ENCODE results near the gene GABPB1.

Gene GABPB1

DNA sequence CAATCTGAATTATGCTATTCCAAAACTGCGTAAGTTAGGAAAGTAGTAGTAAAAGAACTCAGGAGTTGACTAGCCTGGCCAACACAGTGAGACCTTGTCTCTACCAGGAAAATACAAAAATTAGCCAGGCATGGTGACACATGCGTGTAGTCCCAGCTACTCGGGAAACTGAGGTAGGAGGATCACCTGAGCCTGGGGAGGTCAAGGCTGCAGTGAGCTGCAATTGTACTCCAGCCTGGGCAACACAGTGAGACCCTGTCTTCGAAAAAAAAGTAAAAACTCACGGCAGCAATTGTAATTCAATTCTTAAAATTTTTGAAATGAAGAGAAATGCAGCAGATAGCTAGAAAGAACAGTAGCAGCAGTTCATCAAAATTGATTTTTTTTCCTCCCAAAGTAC lies 9.7 kb downstream of the GABPB1 start:
- in situ Hi-C loops (cut with MboI; ENCODE audit: low sequenced_read_pairs) = no loop called here

DNA sequence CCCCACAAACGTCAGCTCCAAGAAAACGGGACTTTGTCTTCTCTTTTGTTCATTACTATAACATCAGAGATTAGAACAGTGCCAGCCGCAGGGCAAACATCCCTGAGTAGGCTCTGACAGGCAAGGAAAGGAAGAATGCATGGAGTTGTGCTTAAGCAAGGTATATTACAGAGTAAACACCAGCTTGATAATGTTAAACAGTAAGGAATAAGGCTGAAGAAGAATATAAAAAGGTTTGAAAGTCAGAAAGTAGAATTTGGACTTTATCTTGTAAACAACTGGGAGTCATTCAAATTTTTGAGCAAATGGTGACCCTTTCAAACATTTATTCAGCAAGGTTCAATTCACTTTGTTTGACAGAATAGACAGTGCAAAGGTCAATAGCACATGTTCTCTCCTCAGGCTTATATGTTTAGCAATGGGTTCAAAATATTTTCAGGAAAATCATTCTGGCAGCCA lies 11.0 kb downstream of the GABPB1 start:
- in situ Hi-C loops (cut with MboI; ENCODE audit: low sequenced_read_pairs) = no loop called here

DNA sequence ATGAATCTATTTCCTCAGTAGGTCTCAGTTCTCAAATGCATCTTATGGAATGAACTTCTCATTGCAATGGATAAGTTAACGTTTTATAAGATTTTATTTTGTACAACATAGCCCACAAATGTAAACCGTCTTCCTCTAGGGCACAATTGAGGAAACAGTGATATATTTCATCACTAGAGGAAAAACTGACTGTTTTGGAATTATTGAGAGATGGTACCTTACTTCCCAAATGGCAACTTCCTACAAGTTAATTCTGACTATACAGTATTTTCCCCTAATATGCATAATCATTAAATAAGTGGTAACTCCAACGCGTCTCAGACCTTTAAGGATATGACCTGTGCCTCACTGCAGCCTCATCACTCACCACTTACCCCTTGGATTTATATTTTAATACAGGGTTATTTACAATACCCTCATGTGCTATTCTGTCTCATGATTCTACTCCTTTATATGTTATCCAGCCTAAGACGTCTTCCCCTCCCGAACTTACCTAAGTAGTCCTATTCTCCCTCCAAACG lies 13.3 kb downstream of the GABPB1 start:
- in situ Hi-C loops (cut with MboI; ENCODE audit: low sequenced_read_pairs) = no loop called here

DNA sequence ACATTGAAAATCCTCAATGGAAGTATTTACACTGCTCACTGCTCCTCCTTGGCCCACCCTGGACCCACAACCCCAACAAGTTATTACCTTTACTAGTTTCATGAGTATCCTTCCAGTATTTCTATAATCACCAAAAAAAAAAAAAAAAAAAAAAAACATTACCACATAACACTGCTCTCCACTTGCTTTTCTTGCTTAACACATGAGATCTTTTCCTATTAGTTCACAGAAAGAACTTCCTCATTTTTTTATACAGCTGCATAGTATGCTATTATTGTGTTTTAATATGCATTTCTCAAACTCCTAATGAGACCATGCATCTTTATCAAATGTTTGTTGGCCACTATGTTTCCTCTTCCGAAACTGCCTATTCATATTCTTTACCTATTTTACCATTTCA lies 14.6 kb downstream of the GABPB1 start:
- in situ Hi-C loops (cut with MboI; ENCODE audit: low sequenced_read_pairs) = no loop called here

DNA sequence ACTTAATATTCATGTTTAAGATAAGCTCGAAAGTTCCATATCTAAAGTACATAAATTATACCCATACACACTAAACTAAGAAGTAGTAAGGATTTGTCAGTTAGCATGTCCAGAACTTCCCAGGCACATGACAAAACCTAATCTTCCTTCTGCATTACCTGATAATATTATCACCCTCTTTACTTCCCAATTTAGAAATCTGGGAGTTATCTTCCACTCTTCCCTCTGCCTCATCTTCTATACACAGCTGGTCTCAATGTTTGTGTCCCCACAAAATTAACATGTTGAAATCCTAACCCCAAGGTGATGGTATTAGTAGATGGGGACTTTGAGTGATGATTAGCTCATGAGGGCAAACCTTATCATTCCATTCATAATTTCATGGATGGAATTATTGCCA lies 15.3 kb downstream of the GABPB1 start:
- in situ Hi-C loops (cut with MboI; ENCODE audit: low sequenced_read_pairs) = no loop called here

DNA sequence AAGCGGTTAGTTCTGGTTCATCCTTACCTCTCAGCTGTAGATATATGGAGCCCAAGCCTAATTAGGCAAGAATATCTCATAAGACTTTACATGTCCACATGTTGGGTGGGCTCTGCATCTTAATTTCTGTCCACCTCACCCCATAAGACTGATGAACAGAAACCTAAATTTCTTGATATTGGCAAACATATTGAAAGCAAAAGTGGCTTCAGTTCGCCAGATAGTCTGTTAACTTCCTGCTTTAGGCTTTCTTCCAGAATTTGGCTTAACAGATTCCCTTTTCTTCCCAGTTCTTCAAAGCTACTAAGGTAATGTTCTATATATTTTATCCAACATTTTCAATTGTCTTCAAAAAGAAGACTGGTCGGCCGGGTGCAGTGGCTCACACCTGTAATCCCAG lies 19.7 kb downstream of the GABPB1 start:
- in situ Hi-C loops (cut with MboI; ENCODE audit: low sequenced_read_pairs) = no loop called here

DNA sequence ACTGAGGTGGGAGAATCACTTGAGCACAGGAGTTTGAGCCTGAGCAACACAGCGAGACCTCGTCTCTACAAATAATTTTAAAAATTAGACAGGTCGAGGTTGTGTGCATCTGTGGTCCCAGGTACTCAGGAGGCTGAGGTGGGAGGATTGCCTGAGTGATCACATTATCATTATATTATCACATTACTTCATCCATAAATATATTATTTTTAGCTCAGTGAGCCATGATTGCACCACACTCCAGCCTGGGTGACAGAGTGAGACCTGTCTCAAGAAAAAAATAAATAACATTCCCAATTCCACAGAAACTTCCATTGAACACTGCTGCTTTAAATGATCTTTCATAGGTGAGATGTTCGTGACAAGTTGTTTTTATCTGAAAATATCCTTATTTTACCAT lies 21.8 kb downstream of the GABPB1 start:
- in situ Hi-C loops (cut with MboI; ENCODE audit: low sequenced_read_pairs) = no loop called here

DNA sequence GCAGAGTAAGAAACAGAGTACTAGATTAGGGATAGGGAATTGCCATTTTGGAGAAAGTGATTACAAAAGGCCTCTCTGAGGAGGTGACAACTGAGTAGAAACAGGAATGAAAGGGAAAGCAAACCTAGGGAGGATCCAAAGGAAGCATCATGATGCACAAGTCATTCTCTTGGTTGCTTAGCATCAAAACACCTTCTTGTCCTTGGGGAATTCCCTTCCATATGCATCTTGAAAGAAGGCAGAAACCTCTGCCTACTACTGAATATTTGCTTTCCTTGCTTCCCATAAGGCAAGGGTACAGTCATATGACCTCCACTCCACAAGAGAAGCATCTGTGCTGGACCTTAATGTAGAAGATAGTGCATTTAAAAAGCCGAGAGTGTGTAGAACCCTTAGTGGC lies 24.1 kb downstream of the GABPB1 start:
- in situ Hi-C loops (cut with MboI; ENCODE audit: low sequenced_read_pairs) = no loop called here

DNA sequence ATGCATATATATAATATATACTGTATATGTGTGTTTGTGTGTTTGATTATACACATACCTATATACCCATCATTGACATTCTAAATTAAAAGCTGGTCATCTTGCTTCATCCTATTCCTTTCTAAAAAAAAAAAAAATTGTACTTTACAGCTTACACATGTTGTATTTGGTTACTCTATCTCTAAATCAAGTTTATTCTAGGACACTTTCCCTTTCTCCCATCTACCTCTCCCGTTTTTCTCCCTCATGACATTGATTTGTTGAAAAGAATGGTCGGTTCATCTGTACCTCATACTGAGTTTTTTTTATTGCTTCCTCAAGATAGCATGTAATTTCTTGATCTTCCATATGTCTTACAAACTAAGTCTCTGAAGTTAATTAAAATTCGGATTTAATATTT lies 26.9 kb downstream of the GABPB1 start:
- in situ Hi-C loops (cut with MboI; ENCODE audit: low sequenced_read_pairs) = no loop called here

DNA sequence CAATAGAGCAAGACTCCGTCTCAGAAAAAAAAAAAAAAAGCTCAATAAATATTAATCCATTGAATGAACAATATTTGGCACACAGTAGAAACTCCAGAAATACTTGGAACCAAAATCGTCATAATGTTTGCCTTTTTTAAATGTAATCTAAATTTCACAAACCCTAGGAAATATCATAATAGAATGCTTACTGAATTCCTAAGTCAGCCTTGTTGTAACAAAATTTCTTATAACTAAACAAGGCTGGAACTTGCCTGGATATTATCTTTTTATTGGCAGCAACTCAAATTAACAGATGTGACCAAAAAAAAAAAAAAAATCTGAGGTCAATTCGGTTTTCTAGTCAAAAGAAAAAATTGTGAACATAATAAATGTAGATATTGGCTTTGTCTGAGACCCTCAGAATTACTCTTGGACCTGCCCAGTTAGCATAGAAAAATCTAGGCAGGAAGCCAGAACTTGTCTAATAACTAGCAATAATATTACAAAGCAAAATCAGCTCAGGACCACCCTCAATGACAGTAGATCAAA lies 33.3 kb downstream of the GABPB1 start:
- in situ Hi-C loops (cut with MboI; ENCODE audit: low sequenced_read_pairs) = no loop called here

DNA sequence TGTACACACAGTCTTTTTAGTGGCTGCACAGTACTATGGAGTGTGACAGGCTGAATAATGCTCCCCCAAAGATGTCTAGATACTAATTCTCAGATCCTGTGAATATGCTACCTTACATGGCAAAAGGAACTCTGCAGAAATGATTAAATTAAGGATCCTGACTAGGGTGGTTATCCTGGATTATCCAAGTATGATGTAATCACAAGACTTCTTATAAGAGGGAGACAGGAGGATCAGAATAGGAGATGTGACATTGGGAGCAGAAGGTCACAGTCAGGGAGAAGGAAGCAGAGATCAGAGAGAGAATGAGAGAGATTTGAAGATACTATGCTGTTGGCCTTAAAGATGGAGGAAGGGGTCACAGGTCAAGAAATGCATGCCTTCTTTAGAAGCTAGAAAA lies 34.5 kb downstream of the GABPB1 start:
- in situ Hi-C loops (cut with MboI; ENCODE audit: low sequenced_read_pairs) = no loop called here

DNA sequence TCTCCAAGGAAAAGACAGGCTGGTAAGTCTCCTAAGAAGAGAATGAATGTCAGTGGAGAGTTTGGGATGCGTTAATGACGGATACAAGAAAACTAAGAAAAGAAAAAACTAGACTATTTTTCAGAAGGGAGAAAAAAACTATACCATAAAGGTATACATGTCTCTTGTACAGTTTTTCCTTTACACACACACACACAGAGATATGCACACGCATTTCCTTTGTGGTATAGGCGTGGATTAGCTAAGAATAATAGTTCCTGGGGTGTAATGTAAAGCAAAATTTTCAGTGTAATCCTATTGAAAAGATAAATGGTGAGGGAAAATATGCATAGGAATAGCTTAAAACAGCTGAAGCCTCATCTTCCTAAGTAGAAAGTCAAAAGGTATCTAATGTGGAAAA lies 36.3 kb downstream of the GABPB1 start:
- in situ Hi-C loops (cut with MboI; ENCODE audit: low sequenced_read_pairs) = no loop called here

DNA sequence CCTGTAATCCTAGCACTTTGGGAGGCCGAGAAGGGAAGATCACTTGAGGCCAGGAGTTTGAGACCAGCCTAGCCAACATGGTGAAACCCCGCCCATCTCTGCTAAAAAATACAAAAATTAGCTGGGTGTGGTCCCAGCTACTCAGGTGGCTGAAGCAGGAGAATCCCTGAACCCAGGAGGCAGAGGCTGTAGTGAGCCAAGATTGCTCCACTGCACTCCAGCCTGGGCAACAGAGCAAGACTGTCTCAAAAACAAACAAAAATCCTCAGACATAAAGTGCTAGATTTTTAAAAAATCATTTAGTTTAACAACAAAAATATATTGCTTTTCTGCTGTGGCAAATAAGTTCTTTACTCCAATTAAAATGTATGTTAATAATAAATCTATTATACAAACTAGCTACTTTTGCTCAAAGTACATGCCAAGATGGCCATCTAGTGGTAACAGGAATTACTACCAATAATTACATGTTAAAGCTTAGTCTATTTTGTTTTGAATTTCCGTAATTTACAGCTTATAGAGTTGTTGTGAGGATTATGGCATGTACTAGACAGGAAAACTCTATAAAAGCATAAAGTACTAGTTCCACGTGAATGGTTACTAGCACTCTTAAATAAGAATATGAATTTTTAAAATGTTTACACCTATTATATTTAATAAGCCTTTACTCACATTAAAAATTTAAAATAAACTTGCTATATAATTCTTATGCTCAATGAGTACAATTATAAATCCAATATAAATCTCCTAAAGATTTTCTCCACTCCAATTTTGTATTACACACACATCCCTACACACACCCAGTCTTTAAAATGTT lies 39.0 kb downstream of the GABPB1 start:
- in situ Hi-C loops (cut with MboI; ENCODE audit: low sequenced_read_pairs) = no loop called here

DNA sequence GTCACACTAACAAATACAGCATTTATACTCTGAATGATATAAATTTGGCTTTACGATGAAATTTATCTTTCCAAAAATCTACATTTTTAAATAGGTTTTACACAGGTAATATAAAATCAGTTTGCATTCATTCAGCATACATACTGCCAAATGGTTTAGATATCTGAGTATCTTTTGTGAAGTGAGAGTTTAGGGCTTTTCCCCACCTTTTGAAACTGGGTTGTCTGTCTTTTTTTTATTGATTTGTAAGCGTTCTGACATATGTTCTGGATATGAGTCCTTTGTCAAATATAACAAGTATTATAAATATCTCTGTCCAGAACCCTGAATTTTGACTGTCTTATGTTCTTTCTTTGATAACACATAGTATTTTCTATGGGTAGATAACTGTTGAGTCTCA lies 42.4 kb downstream of the GABPB1 start:
- in situ Hi-C loops (cut with MboI; ENCODE audit: low sequenced_read_pairs) = no loop called here

DNA sequence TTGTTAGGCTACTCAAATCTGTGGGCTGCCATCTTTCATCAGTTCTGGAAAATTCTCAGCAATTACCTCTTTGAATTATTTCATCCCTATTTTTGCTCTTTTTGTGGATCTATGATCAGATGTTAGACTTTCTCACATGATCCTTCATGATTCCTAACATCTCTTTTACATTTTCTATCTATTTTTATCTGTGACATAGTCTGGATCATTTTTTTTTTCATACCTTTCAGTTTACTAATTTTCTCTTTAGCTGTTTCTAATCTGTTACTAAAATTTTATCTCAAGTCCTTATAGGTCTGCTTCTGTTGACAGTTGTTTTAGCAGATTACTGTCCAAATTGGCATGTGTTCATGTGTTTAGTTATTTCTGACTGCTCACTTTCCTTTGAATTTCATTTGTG lies 47.2 kb downstream of the GABPB1 start:
- in situ Hi-C loops (cut with MboI; ENCODE audit: low sequenced_read_pairs) = no loop called here

DNA sequence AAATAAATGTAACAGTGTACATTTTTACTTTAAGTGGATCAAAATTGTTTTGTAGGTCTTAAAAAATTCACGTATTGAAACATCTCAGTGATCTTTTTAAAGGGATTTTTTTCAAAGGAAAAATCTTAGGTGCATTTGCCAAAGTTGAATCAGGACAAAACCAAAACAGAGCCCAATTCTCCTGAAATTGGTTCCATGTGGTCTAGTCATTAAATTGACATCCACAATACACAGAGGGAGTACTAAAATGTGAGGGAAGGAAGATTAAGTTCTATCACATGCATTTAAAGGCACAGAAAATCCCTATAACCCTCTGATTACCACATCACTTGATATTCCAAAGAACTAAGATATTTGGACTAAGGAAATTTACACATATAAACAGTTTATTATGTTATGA lies 50.2 kb downstream of the GABPB1 start:
- in situ Hi-C loops (cut with MboI; ENCODE audit: low sequenced_read_pairs) = no loop called here

DNA sequence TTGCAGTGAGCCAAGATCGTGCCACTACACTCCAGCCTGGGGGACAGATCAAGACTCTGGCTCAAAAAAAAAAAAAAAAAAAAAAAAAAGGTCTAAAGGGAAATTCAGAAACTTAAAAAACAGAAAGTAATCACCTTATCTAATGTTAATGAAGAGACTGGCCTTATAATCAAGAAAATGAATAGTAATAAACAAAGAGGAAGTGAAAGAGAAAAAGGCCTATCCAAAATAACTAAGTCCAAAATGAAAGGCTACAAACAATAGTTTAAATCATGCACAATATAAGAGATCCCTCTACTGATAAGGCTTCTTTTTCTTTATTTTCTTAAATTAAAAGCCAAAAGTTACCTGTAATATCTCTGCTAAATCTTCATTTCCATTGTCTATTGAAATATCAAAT lies 52.4 kb downstream of the GABPB1 start:
- in situ Hi-C loops (cut with MboI; ENCODE audit: low sequenced_read_pairs) = no loop called here

DNA sequence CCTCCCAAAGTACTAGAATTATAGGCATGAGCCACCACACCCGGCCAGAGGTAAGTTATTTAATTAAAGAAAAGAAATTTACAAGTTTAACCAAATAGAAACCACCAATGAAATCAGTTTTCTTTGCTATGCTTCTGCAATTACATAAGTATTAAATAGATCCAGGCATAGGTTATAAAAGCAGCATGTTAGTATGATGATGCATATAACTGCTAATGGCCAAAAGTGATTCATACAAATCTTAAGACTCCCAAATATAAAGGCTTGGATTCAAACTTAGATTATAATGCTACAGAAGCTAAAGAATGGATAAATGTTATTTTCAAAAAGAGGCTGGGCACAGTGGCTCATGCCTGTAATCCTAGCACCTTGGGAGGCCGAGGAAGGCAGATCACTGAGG lies 56.7 kb downstream of the GABPB1 start:
- in situ Hi-C loops (cut with MboI; ENCODE audit: low sequenced_read_pairs) = no loop called here

DNA sequence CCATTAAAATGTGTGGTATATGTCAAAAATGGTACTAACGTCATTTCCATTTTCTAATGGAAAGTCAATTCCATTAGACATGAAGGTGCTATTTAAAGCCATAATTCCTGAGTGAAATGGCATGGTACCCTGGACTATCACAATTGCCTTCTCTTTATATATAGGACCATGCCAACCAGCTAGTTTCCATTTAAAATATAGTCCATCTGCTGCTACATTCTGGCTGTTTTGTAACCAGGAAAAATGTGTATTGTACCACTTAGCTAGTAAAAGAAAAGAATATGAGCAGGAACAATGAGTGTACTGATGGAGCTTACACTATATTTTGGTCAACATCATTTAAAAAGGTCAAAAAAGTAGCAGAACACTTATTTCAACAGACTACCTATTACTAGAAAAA lies 59.0 kb downstream of the GABPB1 start:
- in situ Hi-C loops (cut with MboI; ENCODE audit: low sequenced_read_pairs) = no loop called here

DNA sequence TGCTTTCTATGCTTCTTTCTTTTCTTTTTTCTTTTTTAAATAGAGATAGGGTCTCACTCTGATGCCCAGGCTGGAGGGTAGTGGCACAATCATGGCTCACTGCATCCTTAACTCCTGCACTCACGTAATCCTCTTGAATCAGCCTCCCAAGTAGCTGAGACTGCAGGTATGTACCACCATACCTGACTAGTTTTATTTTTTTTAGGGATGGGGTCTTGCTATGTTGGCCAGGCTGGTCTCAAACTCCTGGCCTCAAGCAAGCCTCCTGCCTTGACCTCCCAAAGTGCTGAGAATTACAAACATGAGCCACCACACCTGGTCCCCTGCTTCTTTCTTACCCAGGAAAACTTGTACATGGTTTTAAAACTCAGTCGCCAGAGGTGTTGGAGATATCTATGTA lies 65.2 kb downstream of the GABPB1 start:
- in situ Hi-C loops (cut with MboI; ENCODE audit: low sequenced_read_pairs) = no loop called here

DNA sequence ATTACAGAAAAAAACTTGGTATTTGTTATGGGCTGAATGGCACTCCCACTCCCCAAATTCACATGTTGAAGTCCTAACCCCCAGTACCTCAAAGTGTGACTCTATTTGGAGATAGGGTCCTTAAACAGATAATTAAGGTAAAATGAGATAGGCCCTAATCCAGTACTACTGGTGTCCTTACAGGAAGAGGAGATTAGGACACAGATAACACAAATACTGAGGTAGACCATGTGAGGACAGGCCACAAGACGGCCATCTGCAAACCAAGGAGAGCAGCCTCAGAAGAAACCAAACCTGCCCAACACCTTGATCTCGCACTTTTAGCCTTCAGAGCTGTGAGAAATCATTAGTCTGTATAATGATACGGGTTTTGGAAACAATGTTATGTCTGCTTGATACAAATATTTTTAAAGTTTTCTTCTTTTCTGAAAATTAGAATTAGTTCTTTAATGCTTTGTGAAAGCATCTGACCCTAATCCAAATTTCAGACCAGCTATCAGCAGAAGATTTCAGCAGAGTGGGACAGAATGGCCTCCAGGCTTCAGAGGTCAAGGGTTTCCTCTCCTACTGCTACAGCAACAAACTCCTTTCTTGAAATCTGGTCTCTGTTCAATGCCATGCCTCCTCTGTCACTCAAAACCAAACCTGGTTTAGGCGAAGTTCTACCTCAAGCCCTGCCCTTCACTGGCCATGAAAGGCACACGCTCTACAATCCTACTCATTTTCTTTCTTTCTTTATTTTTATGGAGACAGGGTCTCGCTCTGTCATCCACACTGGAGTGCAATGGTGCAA lies 67.5 kb downstream of the GABPB1 start:
- in situ Hi-C loops (cut with MboI; ENCODE audit: low sequenced_read_pairs) = no loop called here

DNA sequence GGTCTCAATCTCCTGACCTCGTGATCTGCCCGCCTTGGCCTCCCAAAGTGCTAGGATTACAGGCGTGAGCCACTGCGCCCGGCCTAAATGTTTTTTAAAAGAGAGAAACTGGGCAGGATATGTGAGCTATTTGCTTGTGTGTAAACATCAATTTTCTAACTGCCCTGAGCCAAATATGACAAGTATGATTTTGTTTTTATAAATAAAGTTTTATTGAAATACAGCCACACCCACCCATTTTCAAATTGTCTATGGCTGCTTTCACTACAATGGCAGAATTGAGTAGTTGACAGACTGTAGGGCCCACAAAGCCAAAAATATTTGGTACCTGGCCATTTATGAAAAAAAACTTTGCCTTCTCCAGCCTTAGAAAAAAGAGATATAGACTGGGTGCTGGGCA lies 73.6 kb downstream of the GABPB1 start:
- in situ Hi-C loops (cut with MboI; ENCODE audit: low sequenced_read_pairs) = no loop called here

All from hTERT RPE-1 (cell line).